Thyroid gland (tissue), 4 donors: ENCODE measurements around the gene CARD14.

Experiments
- POLR2A ChIP-seq, 2 donors: fragments of 450-650 bp; IDR thresholded peaks; one replicate each; pipeline ENCODE4 v1.6.1; 2017; ENCODE audit warnings: antibody characterized with exemption in 2 of 2, mild to moderate bottlenecking in 2 of 2, moderate library complexity in 1 of 2
- TF ChIP-seq, protein P1 (sequence below), 6 experiments: fragments of 200-600 bp in 3 of 6; fragments of 450-650 bp in 3 of 6; sonication (generic) in 3 of 6; IDR thresholded peaks; one replicate each; pipeline ENCODE4 v1.5.1; 2016 to 2019; ENCODE audit warnings: antibody characterized with exemption in 6 of 6, mild to moderate bottlenecking in 2 of 6, inconsistent platforms in 1 of 6, moderate library complexity in 1 of 6

DNA sequence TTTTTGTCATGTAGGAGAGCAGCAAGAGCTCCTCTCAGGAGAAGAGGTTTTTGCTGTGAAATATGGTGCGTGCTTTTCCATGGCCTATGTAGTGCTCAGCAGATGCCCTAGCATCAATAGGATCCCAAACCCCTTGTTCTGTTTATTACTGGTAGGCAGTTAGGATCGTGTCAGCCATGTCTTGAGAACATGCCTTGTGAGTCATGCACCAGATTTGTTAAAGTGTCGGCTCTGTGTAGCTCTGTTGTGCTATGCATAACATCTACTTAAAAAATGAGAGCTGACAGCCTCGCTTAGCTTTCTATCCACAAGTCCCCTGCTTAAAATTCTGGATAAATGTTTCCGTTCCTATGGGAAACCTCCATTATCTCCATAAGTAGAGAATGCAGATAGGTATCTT is 18.5 kb upstream of the CARD14 start:
- no peak for TF ChIP-seq POLR2A (IDR thresholded peaks at IDR 0.05)
- TF ChIP-seq, protein P1, sequence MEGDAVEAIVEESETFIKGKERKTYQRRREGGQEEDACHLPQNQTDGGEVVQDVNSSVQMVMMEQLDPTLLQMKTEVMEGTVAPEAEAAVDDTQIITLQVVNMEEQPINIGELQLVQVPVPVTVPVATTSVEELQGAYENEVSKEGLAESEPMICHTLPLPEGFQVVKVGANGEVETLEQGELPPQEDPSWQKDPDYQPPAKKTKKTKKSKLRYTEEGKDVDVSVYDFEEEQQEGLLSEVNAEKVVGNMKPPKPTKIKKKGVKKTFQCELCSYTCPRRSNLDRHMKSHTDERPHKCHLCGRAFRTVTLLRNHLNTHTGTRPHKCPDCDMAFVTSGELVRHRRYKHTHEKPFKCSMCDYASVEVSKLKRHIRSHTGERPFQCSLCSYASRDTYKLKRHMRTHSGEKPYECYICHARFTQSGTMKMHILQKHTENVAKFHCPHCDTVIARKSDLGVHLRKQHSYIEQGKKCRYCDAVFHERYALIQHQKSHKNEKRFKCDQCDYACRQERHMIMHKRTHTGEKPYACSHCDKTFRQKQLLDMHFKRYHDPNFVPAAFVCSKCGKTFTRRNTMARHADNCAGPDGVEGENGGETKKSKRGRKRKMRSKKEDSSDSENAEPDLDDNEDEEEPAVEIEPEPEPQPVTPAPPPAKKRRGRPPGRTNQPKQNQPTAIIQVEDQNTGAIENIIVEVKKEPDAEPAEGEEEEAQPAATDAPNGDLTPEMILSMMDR (IDR thresholded peaks at IDR 0.05) = no peak
